GM12878 (cell line): Measurements from ENCODE around the gene VWA8. TPM values are rescaled to one million over a fixed set of nuclear protein-coding genes. Genes with fewer than 3 reads are reported as not detected.

ENCODE experiments used
- ATAC-seq: fragments of 200-7000 bp; cut with Tn5 transposase; 3 replicates; pipeline ENCODE4 v1.9.1; 2020; ENCODE audit warnings: mild to moderate bottlenecking, moderate library complexity
- BruUV-seq: library from RNA; stranded (reverse); fragments of 400-500 nt; replicated peaks from 2 replicates; lab custom pipeline; 2021; lab: Mats Ljungman, UMichigan
- CTCF ChIA-PET: fragments of 300-600 bp; sonication (Branson Sonifier 250); formaldehyde crosslinking; extraction: SDS; loops from one replicate; lab custom pipeline; 2021; ENCODE audit warnings: inconsistent platforms; lab: Yijun Ruan, JAX
- POLR2A ChIA-PET: fragments of 350-600 bp; formaldehyde crosslinking; extraction: SDS; loops from one replicate; lab custom pipeline; 2021; ENCODE audit warnings: inconsistent platforms; lab: Charles Lee
- RAD21 ChIA-PET: fragments of 300-600 bp; sonication (Branson Sonifier 250); formaldehyde crosslinking; loops from one replicate; lab custom pipeline; 2023; ENCODE audit warnings: antibody characterized with exemption; ENCODE audit not compliant: unreplicated experiment; lab: Charles Lee
- SMC1A ChIA-PET: fragments of 300-600 bp; sonication (Branson Sonifier 250); formaldehyde crosslinking; loops from one replicate; lab custom pipeline; 2023; ENCODE audit not compliant: unreplicated experiment, uncharacterized antibody; lab: Charles Lee
- DNase-seq: peaks from one replicate; pipeline ENCODE4 v3.0.0-alpha.2; 2011; ENCODE audit warnings: low read depth, low spot score
- FAIRE-seq: peaks from 3 replicates; lab custom pipeline; 2011; peaks lifted over from hg19 to GRCh38; lab: Jason Lieb, UNC
- H2AFZ ChIP-seq: 2 replicates; pipeline ENCODE4 v1.6.0; 2011; ENCODE audit warnings: low read depth, low read length, control low read depth; ENCODE audit not compliant: control insufficient read depth
- H3K27ac ChIP-seq: 2 replicates; pipeline ENCODE4 v1.5.1; 2011; ENCODE audit warnings: control low read depth; ENCODE audit not compliant: control insufficient read depth, insufficient read depth
- H3K27me3 ChIP-seq, 2 experiments: replicated peaks in 1 of 2; 2 replicates each; pipeline versions ENCODE4 v1.6.0 to v1.6.1; 2011; ENCODE audit warnings: low read length in 1 of 2; ENCODE audit not compliant: control insufficient read depth in 2 of 2, insufficient read depth in 2 of 2
- H3K36me3 ChIP-seq, 2 experiments: 2 replicates each; pipeline ENCODE4 v1.5.1; 2011; ENCODE audit warnings: low read length in 1 of 2; ENCODE audit not compliant: control insufficient read depth in 2 of 2, insufficient read depth in 2 of 2
- H3K4me1 ChIP-seq: 2 replicates; pipeline ENCODE4 v1.6.1; 2011; ENCODE audit warnings: mild to moderate bottlenecking, low read length, moderate library complexity, mixed read lengths; ENCODE audit not compliant: control insufficient read depth, insufficient read depth
- H3K4me2 ChIP-seq: 2 replicates; pipeline ENCODE4 v1.6.0; 2011; ENCODE audit warnings: control low read depth; ENCODE audit not compliant: control insufficient read depth, insufficient read depth
- H3K4me3 ChIP-seq: fragments of 200-600 bp; sonication (generic); 2 replicates; pipeline ENCODE4 v1.5.1; 2016
- H3K79me2 ChIP-seq: 2 replicates; pipeline ENCODE4 v1.6.0; 2011; ENCODE audit warnings: low read length; ENCODE audit not compliant: control insufficient read depth, insufficient read depth
- H3K9ac ChIP-seq: 2 replicates; pipeline ENCODE4 v1.8.0; 2011; ENCODE audit warnings: low read length, control low read depth, mixed read lengths; ENCODE audit not compliant: control insufficient read depth, insufficient read depth
- H3K9me3 ChIP-seq: replicated peaks from 3 replicates; pipeline ENCODE4 v1.5.1; 2011; ENCODE audit warnings: mild to moderate bottlenecking, low read length; ENCODE audit not compliant: control insufficient read depth, insufficient read depth
- H4K20me1 ChIP-seq: 2 replicates; pipeline ENCODE4 v1.6.0; 2011; ENCODE audit not compliant: control insufficient read depth, insufficient read depth
- ETV6 ChIP-seq, 2 experiments: fragments of 450-650 bp in 1 of 2; IDR thresholded peaks in 1 of 2; conservative IDR thresholded peaks in 1 of 2; 2 replicates each; pipeline ENCODE4 v1.6.1; 2014; ENCODE audit warnings: antibody characterized with exemption in 1 of 2, borderline replicate concordance in 1 of 2, low read depth in 1 of 2, mild to moderate bottlenecking in 1 of 2, moderate library complexity in 1 of 2
- JUNB ChIP-seq: IDR thresholded peaks from 2 replicates; pipeline ENCODE4 v1.6.1; 2016; ENCODE audit warnings: antibody characterized with exemption, mild to moderate bottlenecking
- MTA3 ChIP-seq: IDR thresholded peaks from 2 replicates; pipeline ENCODE4 v1.6.1; 2012; ENCODE audit warnings: low read length, inconsistent platforms, borderline replicate concordance
- POLR2A ChIP-seq: IDR thresholded peaks from 2 replicates; pipeline ENCODE4 v1.6.1; 2011; ENCODE audit warnings: low read depth, mild to moderate bottlenecking, low read length
- TAF1 ChIP-seq: IDR thresholded peaks from 2 replicates; pipeline ENCODE4 v1.6.1; 2011; ENCODE audit warnings: mild to moderate bottlenecking, low read depth, low read length, borderline replicate concordance
- WGBS: methylation state at CpG from one replicate; pipeline ENCODE4 v1.1.6; 2016; ENCODE audit warnings: low lambda C conversion rate; ENCODE audit not compliant: insufficient replicate concordance, insufficient coverage; ENCODE audit errors: missing lambda C conversion rate; 5-methylcytosine and 5-hydroxymethylcytosine counted together
- in situ Hi-C: fragments of 300-500 bp; cut with MboI; formaldehyde crosslinking; loops from 9 replicates; pipeline ENCODE4 v1.14.3; 2018; ENCODE audit warnings: mixed read lengths
- intact Hi-C: fragments of 100-400 bp; cut with micrococcal nuclease; formaldehyde crosslinking; loops from one replicate; pipeline ENCODE4 v1.14.2; 2022; ENCODE audit not compliant: unreplicated experiment
- polyA plus RNA-seq, 11 experiments: library from polyadenylated mRNA; depleted of rRNA in 4 of 11; unstranded in 6 of 11; stranded (reverse) in 5 of 11; fragments of >200 nt; fragmentation: Nextera tagmentation in 4 of 11; fragmentation: Illumina TruSeq in 1 of 11; extraction: Ambion mirVana in 4 of 11; extraction: Trizol in 1 of 11; gene quantifications; 1 replicate in 1 of 11; 2 replicates in 10 of 11; pipeline versions ENCODE4 v1.2.1 to v1.2.3, GENCODE V29; 2011 to 2016; ENCODE audit warnings: inconsistent platforms in 2 of 11, missing spikeins in 2 of 11, low read depth in 1 of 11
- total RNA-seq, 4 experiments: library from RNA; depleted of rRNA in 3 of 4; stranded (reverse); fragments of >200 nt in 3 of 4; fragmentation: Illumina TruSeq in 1 of 4; extraction: Trizol in 1 of 4; gene quantifications; 2 replicates each; pipeline versions ENCODE4 v1.2.1 to v1.2.3, GENCODE V29; 2013 to 2021
- TF ChIP-seq, protein P1 (sequence below), 3 experiments: IDR thresholded peaks in 2 of 3; conservative IDR thresholded peaks in 1 of 3; 2 replicates each; pipeline ENCODE4 v1.5.1; 2011; ENCODE audit warnings: low read depth in 3 of 3, low read length in 3 of 3, mild to moderate bottlenecking in 3 of 3, control low read depth in 2 of 3, moderate library complexity in 2 of 3, inconsistent platforms in 1 of 3, mixed read lengths in 1 of 3; ENCODE audit not compliant: control insufficient read depth in 2 of 3, insufficient read depth in 1 of 3; ENCODE audit errors: extremely low read depth in 1 of 3

The VWA8 gene
- total and polyA plus RNA-seq, 10 of the 15 experiments (the other 5 are each of a cell fraction or from before 2014, with no cell fraction given) = 3.0 to 21.8 (median 13.5) TPM

DNA sequence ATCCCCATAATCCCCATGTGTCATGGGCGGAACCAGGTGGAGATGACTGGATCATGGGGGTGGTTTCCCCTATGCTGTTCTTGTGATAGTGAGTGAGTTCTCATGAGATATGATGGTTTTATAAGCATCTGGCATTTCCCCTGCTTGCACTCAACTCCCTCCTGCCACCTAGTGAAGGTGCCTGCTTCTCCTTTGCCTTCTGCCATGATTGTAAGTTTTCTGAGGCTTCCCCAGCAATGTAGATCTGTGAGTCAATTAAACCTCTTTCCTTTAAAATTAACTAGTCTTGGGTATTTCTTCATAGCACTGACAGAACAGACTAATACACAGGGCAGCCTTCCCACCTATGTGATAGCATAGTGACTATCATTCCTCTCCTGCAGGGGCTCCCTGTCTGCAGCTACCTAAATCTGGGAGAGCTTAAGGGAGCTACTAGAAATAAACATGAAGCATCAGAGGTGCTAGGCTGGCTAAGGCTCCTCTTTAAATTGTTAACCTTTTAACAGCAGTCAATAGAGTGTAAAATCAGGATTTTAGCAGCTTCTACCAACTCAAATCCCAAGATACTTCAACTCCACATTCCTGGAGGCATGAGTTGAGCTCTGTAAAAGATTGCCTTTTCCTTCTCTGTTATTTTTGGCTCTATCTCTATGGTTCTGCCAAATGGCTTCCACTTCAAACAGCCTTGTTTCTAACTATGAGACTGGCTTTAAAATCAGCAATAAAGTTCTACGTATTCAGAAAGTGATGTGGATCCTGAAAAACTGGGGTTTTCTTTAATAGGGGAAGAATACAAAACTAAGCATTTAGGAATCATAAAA lies 112.3 kb downstream of the VWA8 start:
- no peak overlapping the region for H3K27ac ChIP-seq
- ChIA-PET CTCF (interaction anchor here (1.0 to 1.1 kb wide), 2 partner anchors 23 to 181 kb away, joined by 4 to 5 read pairs; no protein-coding TSS in a partner anchor), POLR2A (no interaction called here), SMC1A (interaction anchor here (0.7 to 1.8 kb wide), 2 partner anchors 83 to 180 kb away, joined by 3 to 5 read pairs; no protein-coding TSS in a partner anchor), RAD21 (interaction anchor here (1.2 kb wide), 1 partner anchor 180 kb away, joined by 5 read pairs; no protein-coding TSS in a partner anchor)
- no peaks in the 10 kb centered on the region for H3K79me2 ChIP-seq
- no peaks in the 10 kb centered on the region for H3K9me3 ChIP-seq
- H3K4me2 ChIP-seq = no peak overlapping the region
- no peaks in the 10 kb centered on the region for H4K20me1 ChIP-seq
- no TSS peak for BruUV-seq
- H3K9ac ChIP-seq = no peak overlapping the region
- FAIRE-seq (no peak), ATAC-seq (no peak), DNase-seq (no peak)
- no peak overlapping the region for H3K4me3 ChIP-seq
- WGBS = 100% methylated on average over 2 of the region's 2 CpGs
- no peaks in the 10 kb centered on the region for H3K4me1 ChIP-seq
- intact Hi-C loops (no loop called here), in situ Hi-C loops (no loop called here)
- TF ChIP-seq POLR2A = no peak
- TF ChIP-seq MTA3 = no peak
- TF ChIP-seq TAF1 = no peak
- TF ChIP-seq JUNB = no peak
- no peak for TF ChIP-seq ETV6 (conservative IDR thresholded peaks at IDR 0.05 in 1 of 2, IDR thresholded peaks at IDR 0.05 in 1 of 2; ENCODE audit: borderline replicate concordance in 1 of 2, low read depth in 1 of 2)
- TF ChIP-seq, protein P1, sequence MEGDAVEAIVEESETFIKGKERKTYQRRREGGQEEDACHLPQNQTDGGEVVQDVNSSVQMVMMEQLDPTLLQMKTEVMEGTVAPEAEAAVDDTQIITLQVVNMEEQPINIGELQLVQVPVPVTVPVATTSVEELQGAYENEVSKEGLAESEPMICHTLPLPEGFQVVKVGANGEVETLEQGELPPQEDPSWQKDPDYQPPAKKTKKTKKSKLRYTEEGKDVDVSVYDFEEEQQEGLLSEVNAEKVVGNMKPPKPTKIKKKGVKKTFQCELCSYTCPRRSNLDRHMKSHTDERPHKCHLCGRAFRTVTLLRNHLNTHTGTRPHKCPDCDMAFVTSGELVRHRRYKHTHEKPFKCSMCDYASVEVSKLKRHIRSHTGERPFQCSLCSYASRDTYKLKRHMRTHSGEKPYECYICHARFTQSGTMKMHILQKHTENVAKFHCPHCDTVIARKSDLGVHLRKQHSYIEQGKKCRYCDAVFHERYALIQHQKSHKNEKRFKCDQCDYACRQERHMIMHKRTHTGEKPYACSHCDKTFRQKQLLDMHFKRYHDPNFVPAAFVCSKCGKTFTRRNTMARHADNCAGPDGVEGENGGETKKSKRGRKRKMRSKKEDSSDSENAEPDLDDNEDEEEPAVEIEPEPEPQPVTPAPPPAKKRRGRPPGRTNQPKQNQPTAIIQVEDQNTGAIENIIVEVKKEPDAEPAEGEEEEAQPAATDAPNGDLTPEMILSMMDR (IDR thresholded peaks at IDR 0.05 in 2 of 3, conservative IDR thresholded peaks at IDR 0.05 in 1 of 3; ENCODE audit: control insufficient read depth in 2 of 3, extremely low read depth in 1 of 3, insufficient read depth in 1 of 3, low read depth in 3 of 3, low read length in 3 of 3) = no peak
- no peak overlapping the region for H2AFZ ChIP-seq
- H3K36me3 ChIP-seq = no peaks in the 10 kb centered on the region
- H3K27me3 ChIP-seq = no peaks in the 10 kb centered on the region
